T-helper 2 cell treated with Interferon-gamma antibody and Interleukin-4, amounts not matched to agents 5 μg/mL and 100 μg/mL, for 36 hours (primary cell): ENCODE data around the gene MAST4.

ENCODE experiments used
- DNase-seq: peaks from one replicate; pipeline ENCODE4 v3.0.0; 2021; ENCODE audit warnings: low spot score
- H3K27ac Mint-ChIP-seq: one replicate; pipeline ENCODE4 v1.8.0; 2021; ENCODE audit warnings: mild to moderate bottlenecking, mixed read lengths
- H3K27me3 Mint-ChIP-seq: one replicate; pipeline ENCODE4 v1.8.0; 2021; ENCODE audit warnings: low read depth, mixed read lengths
- H3K36me3 Mint-ChIP-seq: one replicate; pipeline ENCODE4 v1.8.0; 2021; ENCODE audit warnings: low read depth, mixed read lengths
- H3K4me1 Mint-ChIP-seq: one replicate; pipeline ENCODE4 v1.8.0; 2021; ENCODE audit warnings: low read depth, mixed read lengths
- H3K4me3 Mint-ChIP-seq: one replicate; pipeline ENCODE4 v1.8.0; 2022; ENCODE audit warnings: mild to moderate bottlenecking, moderate library complexity, mixed read lengths
- H3K9me3 Mint-ChIP-seq: one replicate; pipeline ENCODE4 v1.8.0; 2021; ENCODE audit warnings: mixed read lengths

MAST4 gene

GRCh38 chr5:66710557-66711088 lies 114.4 kb downstream of the MAST4 start:
- no peaks in the 10 kb centered on the region for H3K27me3 Mint-ChIP-seq
- no peak overlapping the region for H3K27ac Mint-ChIP-seq
- H3K4me1 Mint-ChIP-seq, result peaks cover 2% of the 10 kb centered on the region
- peaks cover 10% of the 10 kb centered on the region for H3K9me3 Mint-ChIP-seq
- no peak for DNase-seq
- H3K36me3 Mint-ChIP-seq, result no peaks in the 10 kb centered on the region
- no peak overlapping the region for H3K4me3 Mint-ChIP-seq

GRCh38 chr5:66713998-66714397 lies 117.8 kb downstream of the MAST4 start:
- peaks cover 3% of the 10 kb centered on the region for H3K27me3 Mint-ChIP-seq
- H3K27ac Mint-ChIP-seq, result no peak overlapping the region
- peaks cover 7% of the 10 kb centered on the region for H3K9me3 Mint-ChIP-seq
- no peaks in the 10 kb centered on the region for H3K36me3 Mint-ChIP-seq
- H3K4me3 Mint-ChIP-seq, result no peak overlapping the region
- no peak for DNase-seq
- H3K4me1 Mint-ChIP-seq, result no peaks in the 10 kb centered on the region

GRCh38 chr5:66717455-66718373 lies 121.5 kb downstream of the MAST4 start:
- no peaks in the 10 kb centered on the region for H3K4me1 Mint-ChIP-seq
- no peak for DNase-seq
- H3K4me3 Mint-ChIP-seq, result no peak overlapping the region
- no peaks in the 10 kb centered on the region for H3K36me3 Mint-ChIP-seq
- H3K9me3 Mint-ChIP-seq, result no peaks in the 10 kb centered on the region
- H3K27ac Mint-ChIP-seq, result no peak overlapping the region
- H3K27me3 Mint-ChIP-seq, result peaks cover 9% of the 10 kb centered on the region

- H3K27me3 Mint-ChIP-seq, result peaks cover 11% of the 10 kb centered on the region
- H3K4me3 Mint-ChIP-seq, result no peak overlapping the region
These were observed 122.3 kb downstream of the MAST4 start for GRCh38 chr5:66718374-66719002.

GRCh38 chr5:66720780-66721179 lies 124.6 kb downstream of the MAST4 start:
- Mint-ChIP-seq H3K4me3 (no peak overlapping the region), H3K27ac (no peak overlapping the region), H3K4me1 (no peaks in the 10 kb centered on the region), H3K27me3 (peaks cover 12% of the 10 kb centered on the region), H3K36me3 (no peaks in the 10 kb centered on the region), H3K9me3 (no peaks in the 10 kb centered on the region)
- no peak for DNase-seq

More at GRCh38 chr5:66718374-66719002, 122.3 kb downstream of the MAST4 start:
- Mint-ChIP-seq H3K9me3 (no peaks in the 10 kb centered on the region), H3K27ac (no peak overlapping the region), H3K4me1 (no peaks in the 10 kb centered on the region), H3K36me3 (no peaks in the 10 kb centered on the region)
- no peak for DNase-seq

- H3K4me1 Mint-ChIP-seq, result no peaks in the 10 kb centered on the region
- no peaks in the 10 kb centered on the region for H3K36me3 Mint-ChIP-seq
- DNase-seq, result no peak
- H3K4me3 Mint-ChIP-seq, result no peak overlapping the region
- no peak overlapping the region for H3K27ac Mint-ChIP-seq
- H3K9me3 Mint-ChIP-seq, result no peaks in the 10 kb centered on the region
- H3K27me3 Mint-ChIP-seq, result peaks cover 12% of the 10 kb centered on the region
These were observed 126.5 kb downstream of the MAST4 start for GRCh38 chr5:66722686-66723085.

- DNase-seq, result no peak
- Mint-ChIP-seq H3K9me3 (no peaks in the 10 kb centered on the region), H3K4me1 (no peaks in the 10 kb centered on the region)
These were observed 128.4 kb downstream of the MAST4 start for GRCh38 chr5:66724349-66725139.

GRCh38 chr5:66727630-66728029 lies 131.4 kb downstream of the MAST4 start:
- no peak overlapping the region for H3K27ac Mint-ChIP-seq
- no peak overlapping the region for H3K4me3 Mint-ChIP-seq
- no peaks in the 10 kb centered on the region for H3K36me3 Mint-ChIP-seq
- DNase-seq, result no peak
- peaks cover 10% of the 10 kb centered on the region for H3K27me3 Mint-ChIP-seq
- H3K4me1 Mint-ChIP-seq, result no peaks in the 10 kb centered on the region
- no peaks in the 10 kb centered on the region for H3K9me3 Mint-ChIP-seq

More at GRCh38 chr5:66724349-66725139, 128.4 kb downstream of the MAST4 start:
- no peak overlapping the region for H3K27ac Mint-ChIP-seq
- H3K27me3 Mint-ChIP-seq, result peaks cover 9% of the 10 kb centered on the region
- H3K4me3 Mint-ChIP-seq, result no peak overlapping the region
- no peaks in the 10 kb centered on the region for H3K36me3 Mint-ChIP-seq

GRCh38 chr5:66728049-66728448 lies 131.9 kb downstream of the MAST4 start:
- Mint-ChIP-seq H3K27me3 (peaks cover 14% of the 10 kb centered on the region), H3K36me3 (no peaks in the 10 kb centered on the region), H3K4me3 (no peak overlapping the region), H3K9me3 (no peaks in the 10 kb centered on the region), H3K27ac (no peak overlapping the region), H3K4me1 (no peaks in the 10 kb centered on the region)
- DNase-seq, result no peak

- Mint-ChIP-seq H3K4me1 (no peaks in the 10 kb centered on the region), H3K27ac (no peak overlapping the region), H3K4me3 (no peak overlapping the region), H3K27me3 (peaks cover 30% of the 10 kb centered on the region), H3K36me3 (no peaks in the 10 kb centered on the region), H3K9me3 (no peaks in the 10 kb centered on the region)
- no peak for DNase-seq
These were observed 140.9 kb downstream of the MAST4 start for GRCh38 chr5:66737096-66737495.

- Mint-ChIP-seq H3K4me1 (no peaks in the 10 kb centered on the region), H3K27me3 (peaks cover 23% of the 10 kb centered on the region), H3K27ac (no peak overlapping the region), H3K9me3 (no peaks in the 10 kb centered on the region), H3K4me3 (no peak overlapping the region), H3K36me3 (no peaks in the 10 kb centered on the region)
- no peak for DNase-seq
These were observed 141.9 kb downstream of the MAST4 start for GRCh38 chr5:66738136-66738535.

- Mint-ChIP-seq H3K36me3 (no peaks in the 10 kb centered on the region), H3K4me1 (no peaks in the 10 kb centered on the region), H3K27me3 (peaks cover 18% of the 10 kb centered on the region), H3K27ac (no peak overlapping the region), H3K9me3 (no peaks in the 10 kb centered on the region), H3K4me3 (no peak overlapping the region)
- DNase-seq, result no peak
These were observed 142.8 kb downstream of the MAST4 start for GRCh38 chr5:66739021-66739420.

- no peak for DNase-seq
- Mint-ChIP-seq H3K36me3 (no peaks in the 10 kb centered on the region), H3K4me1 (no peaks in the 10 kb centered on the region), H3K27ac (no peak overlapping the region), H3K4me3 (no peak overlapping the region), H3K9me3 (peaks cover 6% of the 10 kb centered on the region), H3K27me3 (peaks cover 14% of the 10 kb centered on the region)
These were observed 143.8 kb downstream of the MAST4 start for GRCh38 chr5:66739951-66740350.
